SH-SY5Y (cell line): ENCODE measurements around the gene LRRC7.

Source experiments
- GATA2 ChIP-seq: IDR thresholded peaks from 2 replicates; pipeline ENCODE4 v1.6.1; 2011; ENCODE audit warnings: mild to moderate bottlenecking, low read depth, low read length
- GATA3 ChIP-seq: IDR thresholded peaks from 2 replicates; pipeline ENCODE4 v1.6.1; 2011; ENCODE audit warnings: low read depth, mild to moderate bottlenecking, low read length, moderate library complexity

DNA sequence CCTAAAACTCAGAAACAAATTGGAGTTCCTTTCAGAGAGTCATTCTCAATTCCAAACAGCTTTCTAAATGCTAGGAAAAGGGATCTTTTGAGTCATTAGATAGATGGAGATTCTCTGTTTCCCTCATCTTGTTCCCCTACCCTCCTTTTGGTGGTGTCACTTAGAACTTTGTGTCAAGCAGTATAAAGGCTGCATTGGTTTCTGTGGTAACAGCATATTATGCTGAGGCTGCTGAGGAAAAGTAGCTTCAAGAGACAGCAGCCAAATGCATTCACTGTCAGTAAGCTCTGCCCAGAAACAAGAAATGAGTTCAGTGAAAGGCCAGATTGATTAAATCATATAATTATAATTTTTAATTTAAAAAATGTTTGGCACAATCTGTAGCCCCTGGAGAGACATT, 493.5 kb downstream of the LRRC7 start:
- no peak for TF ChIP-seq GATA2
- no peak for TF ChIP-seq GATA3
